Ishikawa (cell line): ENCODE results near the gene DNAH9.

Experiments
- CEBPB ChIP-seq: IDR thresholded peaks from 2 replicates; pipeline ENCODE4 v1.6.1; 2012
- CREB1 ChIP-seq: IDR thresholded peaks from 2 replicates; pipeline ENCODE4 v1.6.1; 2012; ENCODE audit warnings: low read depth
- EGR1 ChIP-seq: IDR thresholded peaks from 2 replicates; pipeline ENCODE4 v1.6.1; 2012
- EP300 ChIP-seq: IDR thresholded peaks from 2 replicates; pipeline ENCODE4 v1.6.1; 2012; ENCODE audit warnings: borderline replicate concordance
- FOXM1 ChIP-seq: IDR thresholded peaks from 2 replicates; pipeline ENCODE4 v1.6.1; 2012; ENCODE audit warnings: low read depth, borderline replicate concordance
- MAX ChIP-seq: IDR thresholded peaks from 2 replicates; pipeline ENCODE4 v1.6.1; 2012
- NFIC ChIP-seq: IDR thresholded peaks from 2 replicates; pipeline ENCODE4 v1.6.1; 2012
- RAD21 ChIP-seq: IDR thresholded peaks from 2 replicates; pipeline ENCODE4 v1.6.1; 2012; ENCODE audit warnings: low read depth
- REST ChIP-seq: IDR thresholded peaks from 2 replicates; pipeline ENCODE4 v1.6.1; 2012; ENCODE audit warnings: low read depth, mild to moderate bottlenecking
- TAF1 ChIP-seq: IDR thresholded peaks from 2 replicates; pipeline ENCODE4 v1.6.1; 2012; ENCODE audit warnings: low read depth, mild to moderate bottlenecking
- TCF12 ChIP-seq: IDR thresholded peaks from 2 replicates; pipeline ENCODE4 v1.6.1; 2012; ENCODE audit warnings: low read depth
- TEAD4 ChIP-seq: IDR thresholded peaks from 2 replicates; pipeline ENCODE4 v1.6.1; 2012
- USF1 ChIP-seq: IDR thresholded peaks from 2 replicates; pipeline ENCODE4 v1.6.1; 2012
- YY1 ChIP-seq: IDR thresholded peaks from 2 replicates; pipeline ENCODE4 v1.6.1; 2012; ENCODE audit warnings: low read depth
- ZBTB7A ChIP-seq: IDR thresholded peaks from 2 replicates; pipeline ENCODE4 v1.6.1; 2012; ENCODE audit warnings: low read depth

Gene DNAH9

GRCh38 chr17:11932337-11932898, 334.1 kb downstream of the DNAH9 start:
- TF ChIP-seq EP300: no peak
- no peak for TF ChIP-seq TCF12
- no peak for TF ChIP-seq MAX
- no peak for TF ChIP-seq TAF1
- TF ChIP-seq CREB1: no peak
- TF ChIP-seq FOXM1: no peak
- TF ChIP-seq TEAD4: no peak
- no peak for TF ChIP-seq REST
- TF ChIP-seq ZBTB7A: no peak
- no peak for TF ChIP-seq NFIC
- no peak for TF ChIP-seq YY1
- TF ChIP-seq USF1: no peak
- no peak for TF ChIP-seq RAD21
- no peak for TF ChIP-seq EGR1
- TF ChIP-seq CEBPB: no peak

- TF ChIP-seq TCF12: no peak
- TF ChIP-seq NFIC: no peak
- TF ChIP-seq FOXM1: no peak
- peak; percentile 86 for TF ChIP-seq RAD21
- TF ChIP-seq ZBTB7A: no peak
- no peak for TF ChIP-seq EP300
Observed at GRCh38 chr17:11935734-11936406, 337.6 kb downstream of the DNAH9 start.

- no peak for TF ChIP-seq ZBTB7A
- TF ChIP-seq TCF12: no peak
- no peak for TF ChIP-seq TEAD4
- TF ChIP-seq RAD21: no peak
- TF ChIP-seq EGR1: no peak
- TF ChIP-seq EP300: no peak
- TF ChIP-seq CEBPB: no peak
- no peak for TF ChIP-seq YY1
- no peak for TF ChIP-seq CREB1
- no peak for TF ChIP-seq REST
- TF ChIP-seq MAX: no peak
- TF ChIP-seq TAF1: no peak
- TF ChIP-seq USF1: no peak
- TF ChIP-seq NFIC: no peak
- TF ChIP-seq FOXM1: no peak
Observed at GRCh38 chr17:11940904-11941303, 342.6 kb downstream of the DNAH9 start.

GRCh38 chr17:11943759-11944347, 345.6 kb downstream of the DNAH9 start:
- no peak for TF ChIP-seq TCF12
- no peak for TF ChIP-seq EP300
- no peak for TF ChIP-seq MAX
- no peak for TF ChIP-seq USF1
- TF ChIP-seq CEBPB: no peak

- no peak for TF ChIP-seq TAF1
- TF ChIP-seq REST: no peak
- no peak for TF ChIP-seq YY1
- no peak for TF ChIP-seq EGR1
- TF ChIP-seq ZBTB7A: no peak
Observed at GRCh38 chr17:11944587-11944986, 346.3 kb downstream of the DNAH9 start.
